GM19239 (cell line): ENCODE data around the gene GNA12.

ENCODE experiments used
- DNase-seq: peaks from one replicate; pipeline ENCODE4 v3.0.0; 2011; ENCODE audit warnings: low spot score; ENCODE audit not compliant: insufficient read length
- FAIRE-seq: peaks from 2 replicates; lab custom pipeline; 2011; peaks lifted over from hg19 to GRCh38; lab: Jason Lieb, UNC

GNA12 gene

GRCh38 chr7:2721842-2722241 is 122.3 kb downstream of the GNA12 start:
- FAIRE-seq = no peak
- no peak for DNase-seq

GRCh38 chr7:2720024-2720423 is 124.1 kb downstream of the GNA12 start:
- FAIRE-seq (no peak), DNase-seq (no peak)

DNA sequence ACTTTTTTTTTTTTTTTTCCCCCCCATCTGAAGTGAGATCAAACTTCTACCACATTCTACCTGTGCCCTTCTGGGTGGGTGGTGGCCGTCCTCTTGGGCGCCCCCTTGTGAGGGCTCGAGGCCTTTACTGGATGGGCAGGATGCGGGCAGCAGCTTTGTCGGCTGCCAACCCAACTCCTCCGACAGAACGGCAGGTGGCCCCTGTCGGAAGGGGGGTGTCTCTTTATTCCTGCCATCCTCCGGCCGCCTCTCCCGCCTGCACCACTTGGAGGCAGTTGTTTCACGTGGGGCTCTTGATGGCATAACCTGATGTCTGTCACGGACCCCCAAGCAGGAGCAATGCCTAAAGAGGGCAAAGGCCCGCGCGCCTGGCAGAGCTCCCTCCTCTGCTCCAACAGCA is 125.1 kb downstream of the GNA12 start:
- FAIRE-seq (no peak), DNase-seq (peak; percentile 60)

- FAIRE-seq = no peak
Measured at GRCh38 chr7:2718296-2718965, 125.7 kb downstream of the GNA12 start.

GRCh38 chr7:2717293-2718261 is 126.5 kb downstream of the GNA12 start:
- DNase-seq (no peak), FAIRE-seq (no peak)

More at GRCh38 chr7:2718296-2718965, 125.7 kb downstream of the GNA12 start:
- no peak for DNase-seq

DNA sequence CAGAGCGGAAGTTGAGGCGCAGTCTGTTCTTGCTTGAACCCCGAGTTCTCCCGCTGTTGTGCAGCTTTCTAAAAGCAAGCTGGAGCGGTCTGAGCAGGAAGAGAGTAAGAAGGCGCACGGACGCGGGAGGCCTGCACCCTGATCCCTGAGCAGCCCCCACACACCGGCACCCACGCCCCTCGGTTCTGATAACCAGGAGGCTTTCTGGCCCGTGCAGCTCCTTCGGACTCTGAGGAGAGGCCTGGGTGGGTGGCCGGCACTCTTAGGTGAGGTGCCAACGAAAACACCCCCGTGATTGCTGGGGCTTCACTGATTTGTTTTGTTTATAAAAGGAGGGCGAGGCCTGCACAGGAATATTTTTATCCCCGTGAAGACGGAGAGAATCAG is 127.2 kb downstream of the GNA12 start:
- no peak for DNase-seq
- FAIRE-seq = no peak

- DNase-seq = no peak
- FAIRE-seq = no peak
Measured at GRCh38 chr7:2716488-2716887, 127.6 kb downstream of the GNA12 start.

DNA sequence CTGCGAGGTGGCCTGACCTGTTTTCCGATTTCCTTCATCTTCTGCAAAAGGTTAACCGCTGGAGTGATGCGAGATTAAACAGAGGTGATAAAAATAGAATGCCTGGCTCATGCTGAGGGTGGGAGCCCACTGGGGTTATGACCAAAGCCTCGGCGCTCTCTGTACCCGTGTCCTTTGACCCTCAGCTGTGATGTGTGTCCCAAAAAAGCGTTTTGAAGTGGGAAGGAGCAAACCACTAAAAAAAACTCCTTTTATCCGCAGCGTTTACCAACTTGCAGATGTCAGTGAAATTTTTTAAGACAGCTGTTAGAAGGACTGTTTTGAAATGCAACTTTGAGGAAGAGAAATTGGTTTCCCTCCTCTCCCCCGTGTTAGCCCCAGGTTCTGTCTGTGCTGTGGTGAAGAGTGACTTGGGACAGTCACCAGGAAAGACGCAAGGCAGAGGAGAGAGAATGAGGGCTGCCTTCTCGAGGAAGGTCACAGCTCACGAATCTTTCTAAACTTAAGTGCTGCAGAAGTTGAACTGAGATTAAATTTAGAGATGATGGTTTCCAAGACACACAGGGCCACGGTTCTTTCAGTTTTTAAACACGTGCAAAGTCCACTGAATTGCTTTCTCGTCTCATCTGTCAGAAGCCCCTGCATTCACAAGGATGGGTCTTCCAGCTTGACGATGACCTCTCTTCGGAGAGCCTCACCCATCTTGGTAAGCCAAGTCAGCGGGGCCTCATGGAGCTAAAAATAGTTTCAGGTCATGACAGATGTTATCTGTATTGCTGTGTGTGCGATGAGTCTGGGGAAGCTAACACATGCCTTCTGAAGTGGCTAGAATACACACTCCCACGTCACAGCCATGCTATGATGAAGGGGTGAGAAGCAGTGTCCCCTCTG is 128.5 kb downstream of the GNA12 start:
- DNase-seq = no peak
- peak; percentile 73 for FAIRE-seq

DNA sequence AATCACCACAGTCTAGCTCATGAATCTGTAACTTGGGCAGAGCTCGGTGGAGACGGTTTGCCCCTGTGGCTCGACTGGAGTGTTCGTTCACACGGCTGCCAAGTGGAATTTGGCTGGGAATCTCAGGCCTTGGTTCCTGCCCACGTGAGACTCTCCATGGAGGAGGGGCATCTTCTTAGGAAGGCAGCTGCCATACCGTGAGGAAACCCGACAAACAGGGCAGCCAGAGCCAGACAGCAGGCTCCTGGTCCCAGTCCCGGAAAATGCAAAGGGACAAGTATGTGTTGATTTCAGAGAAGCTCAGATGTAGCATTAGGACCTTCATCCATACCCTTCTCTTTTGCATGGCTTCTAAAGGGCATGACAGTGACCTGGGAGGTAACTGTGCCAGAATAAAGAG is 129.5 kb downstream of the GNA12 start:
- FAIRE-seq = no peak
- DNase-seq = no peak

GRCh38 chr7:2713978-2714377 is 130.1 kb downstream of the GNA12 start:
- FAIRE-seq = no peak

GRCh38 chr7:2713370-2713769 is 130.7 kb downstream of the GNA12 start:
- FAIRE-seq (no peak), DNase-seq (no peak)

More at GRCh38 chr7:2713978-2714377, 130.1 kb downstream of the GNA12 start:
- DNase-seq = no peak

- DNase-seq (no peak), FAIRE-seq (no peak)
Measured at GRCh38 chr7:2711895-2712675, 132.0 kb downstream of the GNA12 start.

DNA sequence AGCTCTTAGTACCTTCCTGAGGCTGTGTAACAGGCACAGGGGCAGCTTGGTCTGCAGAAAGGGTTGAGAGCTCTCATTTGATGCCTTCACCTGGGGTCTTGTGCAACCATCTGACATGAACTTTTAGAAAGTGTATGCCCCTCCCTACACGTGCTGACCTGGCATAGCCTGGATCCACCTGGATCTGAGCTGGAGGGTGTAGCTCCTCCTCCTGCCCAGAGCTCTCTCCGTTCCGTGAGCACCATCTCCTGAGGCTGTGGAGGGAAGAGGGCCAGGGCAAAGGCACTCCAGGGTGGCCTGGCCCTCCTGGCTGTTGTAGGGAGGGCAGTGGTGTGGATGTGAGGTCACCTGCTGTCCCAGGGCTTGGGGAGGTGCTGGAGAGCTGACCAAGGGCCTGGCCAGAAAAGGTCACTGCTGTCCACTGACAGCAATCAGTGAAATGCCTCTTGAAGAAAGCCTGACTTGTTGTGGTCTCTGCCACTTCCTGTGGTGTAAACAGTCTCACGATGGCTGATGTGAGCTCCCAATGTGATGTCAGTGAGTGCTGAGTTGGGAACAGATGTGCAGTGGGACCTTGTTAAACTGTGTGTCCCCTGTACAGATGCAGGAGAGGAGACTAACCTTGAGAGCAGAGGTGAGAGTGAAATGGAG is 133.1 kb downstream of the GNA12 start:
- peak; percentile 94 for FAIRE-seq
- no peak for DNase-seq

DNA sequence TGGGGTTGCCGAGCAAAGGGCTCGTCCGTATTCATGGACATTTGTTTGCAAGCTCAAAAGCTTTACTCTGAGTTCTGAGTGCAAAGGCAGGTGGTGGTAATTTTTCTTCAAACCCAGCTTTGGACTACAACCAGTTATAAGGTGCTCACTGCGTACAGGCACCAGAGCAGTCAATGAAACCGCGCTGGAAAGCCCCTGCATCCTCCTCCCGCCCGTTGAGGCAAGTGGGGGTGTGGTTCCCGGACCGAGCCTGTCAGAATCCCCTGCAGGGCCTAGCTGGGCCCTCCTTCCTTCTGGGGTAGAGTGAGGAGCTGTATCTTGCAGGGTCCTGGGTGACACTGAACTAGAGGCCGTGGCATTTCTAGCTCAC is 133.8 kb downstream of the GNA12 start:
- FAIRE-seq = no peak
- no peak for DNase-seq

DNA sequence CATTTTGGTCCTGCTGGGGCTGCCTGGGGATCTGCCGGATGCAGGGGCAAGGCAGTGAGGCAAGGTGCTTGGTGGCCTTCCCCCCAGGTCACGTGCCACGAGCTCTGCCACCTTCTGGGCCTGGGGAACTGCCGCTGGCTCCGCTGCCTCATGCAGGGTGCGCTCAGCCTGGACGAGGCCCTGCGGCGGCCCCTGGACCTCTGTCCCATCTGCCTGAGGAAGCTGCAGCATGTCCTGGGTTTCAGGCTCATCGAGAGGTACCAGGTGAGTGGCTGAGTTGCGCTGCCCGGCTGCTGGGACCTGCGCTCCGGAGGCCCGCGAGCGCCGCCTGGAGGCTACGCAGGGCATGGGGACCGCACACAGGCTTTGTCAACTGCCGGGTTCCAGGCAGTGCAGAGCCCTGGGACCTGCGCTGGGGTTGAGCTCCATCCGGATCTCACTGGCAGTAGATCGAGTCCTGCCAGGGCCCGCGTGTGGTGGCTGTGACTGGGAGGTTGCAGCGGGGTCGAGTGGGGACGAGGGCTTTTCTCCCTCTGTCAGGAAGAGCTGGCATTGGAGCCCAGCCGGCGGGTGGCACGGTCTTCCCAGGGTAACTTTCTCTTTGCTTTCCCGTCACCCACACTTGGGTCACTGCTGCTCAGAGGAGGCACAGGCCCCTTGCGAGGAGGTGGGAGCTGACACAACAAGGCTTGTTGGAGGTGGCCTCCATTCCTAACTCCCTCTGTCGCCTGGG is 134.4 kb downstream of the GNA12 start:
- DNase-seq = peak; percentile 92
- peak; percentile 94 for FAIRE-seq

- DNase-seq (no peak), FAIRE-seq (no peak)
Measured at GRCh38 chr7:2708547-2709310, 135.4 kb downstream of the GNA12 start.

DNA sequence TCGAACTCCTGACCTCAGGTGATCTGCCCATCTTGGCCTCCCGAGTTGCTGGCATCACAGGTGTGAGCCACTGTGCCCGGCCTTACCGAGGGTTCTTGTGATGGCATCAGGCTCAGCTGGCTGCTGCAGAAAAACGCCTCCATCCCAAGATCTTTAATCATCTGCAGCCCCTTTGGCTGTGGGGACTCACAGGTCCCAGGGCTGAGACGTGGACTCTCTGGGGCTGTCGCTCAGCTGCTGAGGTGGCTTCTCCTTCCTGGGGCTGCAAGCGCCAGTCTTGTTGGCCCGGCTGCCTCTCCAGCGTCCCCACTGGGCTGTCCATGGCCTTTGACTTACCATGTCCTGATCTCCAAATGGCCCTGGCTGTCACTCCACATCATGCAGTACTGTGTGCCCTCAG is 136.1 kb downstream of the GNA12 start:
- FAIRE-seq (no peak), DNase-seq (no peak)

GRCh38 chr7:2707481-2707880 is 136.6 kb downstream of the GNA12 start:
- DNase-seq (no peak), FAIRE-seq (no peak)
